SK-N-SH (cell line): ENCODE data around the gene OR2V1. TPM values are rescaled to one million over a fixed set of nuclear protein-coding genes. Genes with fewer than 3 reads are reported as not detected.

Experiments used
- CTCF ChIA-PET: fragments of 300-600, 350-600 bp; formaldehyde crosslinking; extraction: SDS; loops from one replicate; lab custom pipeline; 2021; lab: Yijun Ruan, JAX
- POLR2A ChIA-PET: fragments of 350-600 bp; sonication (Branson Sonifier 250); formaldehyde crosslinking; extraction: SDS; loops from one replicate; lab custom pipeline; 2020; ENCODE audit warnings: antibody characterized with exemption, inconsistent platforms; lab: Yijun Ruan, JAX
- DNase-seq: peaks from one replicate; pipeline ENCODE4 v3.0.0; 2012
- H2AFZ ChIP-seq: fragments of 200-600 bp; sonication (generic); 2 replicates; pipeline ENCODE4 v1.8.1; 2016; ENCODE audit warnings: antibody characterized with exemption, mild to moderate bottlenecking, low read depth
- H3F3A ChIP-seq: fragments of 200-600 bp; sonication (generic); replicated peaks from 2 replicates; pipeline ENCODE3; 2016; ENCODE audit warnings: antibody characterized with exemption, mild to moderate bottlenecking; ENCODE audit not compliant: insufficient read depth
- H3K27ac ChIP-seq, 2 experiments: fragments of 200-500 bp in 1 of 2; fragments of 200-600 bp in 1 of 2; sonication (Bioruptor generic) in 1 of 2; sonication (generic), shearing (Covaris generic) in 1 of 2; 2 replicates each; pipeline versions ENCODE4 v1.5.1 to v1.6.1; 2014 to 2016; ENCODE audit warnings: low read depth in 2 of 2, inconsistent platforms in 1 of 2, low read length in 1 of 2, mild to moderate bottlenecking in 1 of 2, mixed read lengths in 1 of 2
- H3K27me3 ChIP-seq: fragments of 200-600 bp; sonication (generic), shearing (Covaris generic); 2 replicates; pipeline ENCODE4 v1.6.1; 2016; ENCODE audit warnings: mixed run types; ENCODE audit not compliant: insufficient read depth
- H3K36me3 ChIP-seq, 2 experiments: fragments of 200-500 bp in 1 of 2; fragments of 200-600 bp in 1 of 2; sonication (Bioruptor generic) in 1 of 2; sonication (generic) in 1 of 2; replicated peaks in 1 of 2; 2 replicates each; pipeline versions ENCODE3 to v1.5.1; 2014 to 2016; ENCODE audit warnings: low read length in 1 of 2, mild to moderate bottlenecking in 1 of 2; ENCODE audit not compliant: insufficient read depth in 2 of 2, control insufficient read depth in 1 of 2
- H3K4me1 ChIP-seq, 2 experiments: fragments of 200-500 bp in 1 of 2; fragments of 200-600 bp in 1 of 2; sonication (Bioruptor generic) in 1 of 2; sonication (generic), shearing (Covaris generic) in 1 of 2; 2 replicates each; pipeline versions ENCODE4 v1.5.1 to v1.6.1; 2014 to 2016; ENCODE audit warnings: low read depth in 1 of 2, low read length in 1 of 2, mixed run types in 1 of 2; ENCODE audit not compliant: insufficient read depth in 2 of 2, control insufficient read depth in 1 of 2
- H3K4me2 ChIP-seq: fragments of 200-600 bp; sonication (generic), shearing (Covaris generic); 2 replicates; pipeline ENCODE4 v1.6.1; 2017; ENCODE audit warnings: mixed run types
- H3K4me3 ChIP-seq, 2 experiments: fragments of 200-500 bp in 1 of 2; fragments of 200-600 bp in 1 of 2; sonication (Bioruptor generic) in 1 of 2; sonication (generic), shearing (Covaris generic) in 1 of 2; 2 replicates each; pipeline versions ENCODE4 v1.5.1 to v1.8.1; 2014 to 2016; ENCODE audit warnings: low read depth in 2 of 2, inconsistent platforms in 1 of 2, low read length in 1 of 2, mild to moderate bottlenecking in 1 of 2, mixed read lengths in 1 of 2, moderate library complexity in 1 of 2
- H3K79me2 ChIP-seq: fragments of 200-600 bp; sonication (generic); 2 replicates; pipeline ENCODE4 v1.8.1; 2017; ENCODE audit warnings: mild to moderate bottlenecking; ENCODE audit not compliant: insufficient read depth
- H3K9ac ChIP-seq: fragments of 200-600 bp; sonication (generic); 2 replicates; pipeline ENCODE4 v1.6.1; 2017; ENCODE audit warnings: mixed run types
- H3K9me2 ChIP-seq: fragments of 200-600 bp; sonication (generic); 2 replicates; pipeline ENCODE4 v1.6.1; 2017; ENCODE audit warnings: mixed run types
- H3K9me3 ChIP-seq: fragments of 200-600 bp; sonication (generic); 2 replicates; pipeline ENCODE4 v1.6.1; 2017; ENCODE audit warnings: mixed run types, mild to moderate bottlenecking, moderate library complexity
- H4K20me1 ChIP-seq: fragments of 200-600 bp; sonication (generic); 2 replicates; pipeline ENCODE4 v1.6.1; 2017; ENCODE audit warnings: mild to moderate bottlenecking, mixed run types; ENCODE audit not compliant: insufficient read depth
- CHD2 ChIP-seq: fragments of 150-350 bp; IDR thresholded peaks from 2 replicates; pipeline ENCODE4 v1.6.1; 2018; ENCODE audit warnings: low read length; ENCODE audit not compliant: partially characterized antibody
- CTCF ChIP-seq: fragments of 200-600 bp; sonication (generic); IDR thresholded peaks from 2 replicates; pipeline ENCODE4 v1.6.1; 2017; ENCODE audit warnings: antibody characterized with exemption, mild to moderate bottlenecking, moderate library complexity
- ELF1 ChIP-seq: IDR thresholded peaks from 2 replicates; pipeline ENCODE4 v1.4.0; 2012
- FOSL2 ChIP-seq: IDR thresholded peaks from 2 replicates; pipeline ENCODE4 v1.4.0; 2012; ENCODE audit warnings: low read depth, mild to moderate bottlenecking, moderate library complexity, borderline replicate concordance
- FOXJ3 ChIP-seq: sonication (generic); formaldehyde crosslinking; IDR thresholded peaks from 2 replicates; pipeline ENCODE4 v1.5.1; 2020; ENCODE audit warnings: mild to moderate bottlenecking, missing genetic modification reagents
- FOXM1 ChIP-seq: IDR thresholded peaks from 2 replicates; pipeline ENCODE4 v1.4.0; 2012; ENCODE audit warnings: low read depth, mild to moderate bottlenecking
- GATA2 ChIP-seq: sonication (generic); formaldehyde crosslinking; IDR thresholded peaks from 2 replicates; pipeline ENCODE4 v1.5.0; 2020; ENCODE audit warnings: mild to moderate bottlenecking, missing genetic modification reagents
- MXI1 ChIP-seq: IDR thresholded peaks from 2 replicates; pipeline ENCODE4 v1.6.1; 2012; ENCODE audit warnings: mild to moderate bottlenecking, low read depth, low read length, improper control_type of control experiment
- RAD21 ChIP-seq: IDR thresholded peaks from 2 replicates; pipeline ENCODE4 v1.6.1; 2012; ENCODE audit warnings: mild to moderate bottlenecking, low read length
- RXRA ChIP-seq: IDR thresholded peaks from 2 replicates; pipeline ENCODE4 v1.4.0; 2012; ENCODE audit warnings: low read depth, mild to moderate bottlenecking, borderline replicate concordance
- SIN3A ChIP-seq: IDR thresholded peaks from 2 replicates; pipeline ENCODE4 v1.6.1; 2012; ENCODE audit warnings: low read depth, mild to moderate bottlenecking, low read length, moderate library complexity, borderline replicate concordance
- TAF1 ChIP-seq: IDR thresholded peaks from 2 replicates; pipeline ENCODE4 v1.6.1; 2012; ENCODE audit warnings: low read depth, mild to moderate bottlenecking, low read length, moderate library complexity, borderline replicate concordance
- TCF12 ChIP-seq: IDR thresholded peaks from 2 replicates; pipeline ENCODE4 v1.4.0; 2012
- USF2 ChIP-seq: fragments of 150-350 bp; IDR thresholded peaks from 2 replicates; pipeline ENCODE4 v1.6.1; 2017; ENCODE audit warnings: antibody characterized with exemption, low read length, low read depth, borderline replicate concordance
- YY1 ChIP-seq: IDR thresholded peaks from 2 replicates; pipeline ENCODE4 v1.4.0; 2012; ENCODE audit warnings: low read depth, mild to moderate bottlenecking
- ZBTB33 ChIP-seq: IDR thresholded peaks from 2 replicates; pipeline ENCODE4 v1.4.0; 2012; ENCODE audit warnings: low read depth, borderline replicate concordance
- whole genome bisulfite sequencing: methylation state at CpG from one replicate; pipeline ENCODE4 v1.1.6; 2017; ENCODE audit warnings: low lambda C conversion rate; 5-methylcytosine and 5-hydroxymethylcytosine counted together
- polyA plus RNA-seq, 3 experiments: library from polyadenylated mRNA; depleted of rRNA; stranded (reverse); fragments of >200 nt; gene quantifications; 2 replicates each; pipeline ENCODE4 v1.2.3, GENCODE V29; 2012
- TF ChIP-seq, protein P1 (sequence below): fragments of 150-350 bp; IDR thresholded peaks from 2 replicates; pipeline ENCODE4 v1.6.1; 2016; ENCODE audit warnings: mild to moderate bottlenecking, low read depth, low read length
- TF ChIP-seq, protein P2 (sequence below): IDR thresholded peaks from 2 replicates; pipeline ENCODE4 v1.4.0; 2012; ENCODE audit warnings: low read depth
- TF ChIP-seq, protein P3 (sequence below): IDR thresholded peaks from 2 replicates; pipeline ENCODE4 v1.4.0; 2012; ENCODE audit warnings: low read depth, borderline replicate concordance
- TF ChIP-seq, protein P4 (sequence below): IDR thresholded peaks from 2 replicates; pipeline ENCODE4; 2012

The OR2V1 gene
- polyA plus RNA-seq, 1 of the 3 experiments (the other 2 are of a cell fraction), result not detected

DNA sequence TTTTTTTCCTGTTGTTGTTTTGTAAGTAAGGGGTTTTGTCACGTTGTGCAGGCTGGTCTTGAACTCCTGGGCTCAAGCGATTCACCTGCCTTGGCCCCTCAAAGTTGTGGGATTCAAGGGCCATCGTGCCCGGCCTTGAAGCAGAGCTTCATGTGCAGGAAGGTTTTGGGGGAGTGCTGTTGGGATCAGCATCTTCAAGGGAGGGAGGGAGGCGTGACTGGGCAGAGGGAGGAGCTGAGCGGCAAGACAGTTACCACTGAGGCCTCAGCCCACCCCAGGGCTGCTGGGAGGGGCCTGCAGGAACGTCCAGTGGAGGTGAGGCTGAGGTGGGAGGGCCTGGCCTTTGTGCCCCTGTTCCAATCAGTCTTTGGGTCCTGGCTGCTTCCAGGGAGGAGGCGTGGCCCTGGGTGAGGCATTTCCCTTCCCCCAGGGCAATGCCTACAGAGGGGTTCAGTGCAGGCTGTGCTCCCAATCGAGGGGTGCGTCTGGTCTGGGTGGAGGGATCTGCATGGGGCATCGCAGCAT lies 21.4 kb downstream of the OR2V1 start:
- no peaks in the 10 kb centered on the region for H3K79me2 ChIP-seq
- H3K4me3 ChIP-seq, result no peak overlapping the region
- no peak overlapping the region for H3K4me2 ChIP-seq
- no peak overlapping the region for H3K27ac ChIP-seq
- H3K9me3 ChIP-seq, result no peaks in the 10 kb centered on the region
- no peak for DNase-seq
- H3K4me1 ChIP-seq, result no peaks in the 10 kb centered on the region
- 12% methylated on average over 8 of the region's 11 CpGs for WGBS
- TF ChIP-seq YY1, result no peak
- TF ChIP-seq FOXM1, result no peak
- no peak for TF ChIP-seq CTCF
- no peak for TF ChIP-seq GATA2 (CRISPR knock-in tag)
- TF ChIP-seq ZBTB33, result no peak
- TF ChIP-seq RAD21, result no peak
- TF ChIP-seq FOSL2, result no peak
- no peak for TF ChIP-seq USF2
- no peak for TF ChIP-seq RXRA
- no peak for TF ChIP-seq SIN3A
- no peak for TF ChIP-seq ELF1
- TF ChIP-seq MXI1, result no peak
- TF ChIP-seq, protein P1, sequence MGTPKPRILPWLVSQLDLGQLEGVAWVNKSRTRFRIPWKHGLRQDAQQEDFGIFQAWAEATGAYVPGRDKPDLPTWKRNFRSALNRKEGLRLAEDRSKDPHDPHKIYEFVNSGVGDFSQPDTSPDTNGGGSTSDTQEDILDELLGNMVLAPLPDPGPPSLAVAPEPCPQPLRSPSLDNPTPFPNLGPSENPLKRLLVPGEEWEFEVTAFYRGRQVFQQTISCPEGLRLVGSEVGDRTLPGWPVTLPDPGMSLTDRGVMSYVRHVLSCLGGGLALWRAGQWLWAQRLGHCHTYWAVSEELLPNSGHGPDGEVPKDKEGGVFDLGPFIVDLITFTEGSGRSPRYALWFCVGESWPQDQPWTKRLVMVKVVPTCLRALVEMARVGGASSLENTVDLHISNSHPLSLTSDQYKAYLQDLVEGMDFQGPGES, result no peak
- TF ChIP-seq, protein P2, sequence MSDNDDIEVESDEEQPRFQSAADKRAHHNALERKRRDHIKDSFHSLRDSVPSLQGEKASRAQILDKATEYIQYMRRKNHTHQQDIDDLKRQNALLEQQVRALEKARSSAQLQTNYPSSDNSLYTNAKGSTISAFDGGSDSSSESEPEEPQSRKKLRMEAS, result no peak
- TF ChIP-seq TCF12, result no peak
- TF ChIP-seq FOXJ3 (CRISPR knock-in tag), result no peak
- no peak for TF ChIP-seq TAF1
- TF ChIP-seq, protein P3, sequence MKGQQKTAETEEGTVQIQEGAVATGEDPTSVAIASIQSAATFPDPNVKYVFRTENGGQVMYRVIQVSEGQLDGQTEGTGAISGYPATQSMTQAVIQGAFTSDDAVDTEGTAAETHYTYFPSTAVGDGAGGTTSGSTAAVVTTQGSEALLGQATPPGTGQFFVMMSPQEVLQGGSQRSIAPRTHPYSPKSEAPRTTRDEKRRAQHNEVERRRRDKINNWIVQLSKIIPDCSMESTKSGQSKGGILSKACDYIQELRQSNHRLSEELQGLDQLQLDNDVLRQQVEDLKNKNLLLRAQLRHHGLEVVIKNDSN, result no peak
- no peak for TF ChIP-seq CHD2
- TF ChIP-seq, protein P4, sequence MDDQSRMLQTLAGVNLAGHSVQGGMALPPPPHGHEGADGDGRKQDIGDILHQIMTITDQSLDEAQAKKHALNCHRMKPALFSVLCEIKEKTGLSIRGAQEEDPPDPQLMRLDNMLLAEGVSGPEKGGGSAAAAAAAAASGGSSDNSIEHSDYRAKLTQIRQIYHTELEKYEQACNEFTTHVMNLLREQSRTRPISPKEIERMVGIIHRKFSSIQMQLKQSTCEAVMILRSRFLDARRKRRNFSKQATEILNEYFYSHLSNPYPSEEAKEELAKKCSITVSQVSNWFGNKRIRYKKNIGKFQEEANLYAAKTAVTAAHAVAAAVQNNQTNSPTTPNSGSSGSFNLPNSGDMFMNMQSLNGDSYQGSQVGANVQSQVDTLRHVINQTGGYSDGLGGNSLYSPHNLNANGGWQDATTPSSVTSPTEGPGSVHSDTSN, result no peak
- TF ChIP-seq, all 33 proteins: peak for 0
- Histone ChIP-seq H2AFZ (no peak overlapping the region), H3K36me3 (no peaks in the 10 kb centered on the region), H4K20me1 (no peaks in the 10 kb centered on the region), H3K9ac (no peak overlapping the region), H3K9me2 (no peaks in the 10 kb centered on the region), H3K27me3 (peaks cover 82% of the 10 kb centered on the region), H3F3A (no peaks in the 10 kb centered on the region)
- ChIA-PET POLR2A (no interaction called here), CTCF (interaction anchor here (1.5 kb wide), 1 partner anchor 9 kb away, joined by 5 read pairs; no protein-coding TSS in a partner anchor)
